ENCODE measurements around the gene ZSCAN23. TPM values are rescaled to one million over a fixed set of nuclear protein-coding genes. Genes with fewer than 3 reads are reported as not detected.

Gene ZSCAN23
- total and polyA plus RNA-seq, 9 of the 15 experiments (the other 6 are each of a cell fraction or from before 2014, with no cell fraction given), result 0.05 to 0.29 (median 0.21) TPM; not detected in 1

DNA sequence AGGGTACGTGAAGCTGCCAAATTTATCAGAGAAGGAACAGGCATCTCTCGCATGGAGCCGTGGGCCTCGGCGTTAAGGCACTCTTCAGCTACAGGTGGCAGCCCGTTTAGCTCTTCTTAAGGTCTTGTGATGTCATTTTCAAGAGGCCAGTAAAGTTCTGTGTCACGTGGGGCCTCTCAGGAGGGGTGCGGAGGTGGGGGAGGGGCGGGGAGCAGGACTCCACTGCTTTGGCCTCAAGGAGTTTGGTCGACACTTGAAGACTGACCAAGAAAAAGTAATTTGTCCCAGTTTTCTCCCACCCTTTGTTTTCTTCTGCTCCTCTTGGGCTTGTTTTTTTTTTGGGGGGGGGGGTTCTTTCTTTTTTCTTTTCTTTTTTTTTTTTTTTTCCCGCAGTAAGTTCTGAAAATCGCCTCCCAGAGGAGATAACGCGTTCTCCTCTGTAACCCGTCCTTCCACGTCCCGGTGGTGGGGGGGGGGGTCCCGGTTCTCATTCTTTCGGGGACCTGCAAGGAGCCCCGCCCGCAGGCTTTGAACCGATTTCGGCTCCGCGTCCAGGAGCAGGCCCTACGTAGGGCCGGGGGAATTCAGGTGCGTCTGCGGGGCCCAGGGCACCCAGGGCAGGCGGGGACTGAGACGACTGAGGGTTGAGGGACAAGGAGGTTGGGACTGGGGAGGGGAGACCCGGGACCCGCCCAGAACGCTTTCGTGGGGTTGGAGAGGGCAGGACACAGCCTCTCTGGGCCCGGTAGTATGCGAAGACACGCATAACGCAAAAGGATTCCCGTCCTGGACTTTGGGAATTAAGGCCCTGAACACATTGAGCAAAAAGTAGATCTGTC is 46.3 kb upstream of the ZSCAN23 start (continued):
- TF ChIP-seq BDP1 (IDR thresholded peaks at IDR 0.05; ENCODE audit: insufficient read depth, insufficient read length) (no peak), NCOA4 (IDR thresholded peaks at IDR 0.05; ENCODE audit: partially characterized antibody) (no peak), XRCC5 (IDR thresholded peaks at IDR 0.05; ENCODE audit: low read depth, low read length) (peak; percentile 58; the same call in 1 of the 2 replicates), ZNF239 (CRISPR knock-in tag; IDR thresholded peaks at IDR 0.05) (no peak), FOXK2 (conservative IDR thresholded peaks at IDR 0.05 in 1 of 2, IDR thresholded peaks at IDR 0.05 in 1 of 2; ENCODE audit: low read depth in 2 of 2) (no peak; a peak in 3 of 4 replicates), SMAD1 (IDR thresholded peaks at IDR 0.05; ENCODE audit: low read depth, low read length, partially characterized antibody) (peak; percentile 5), ZFP30 (CRISPR knock-in tag; IDR thresholded peaks at IDR 0.05; ENCODE audit: borderline replicate concordance) (0 out of 2 replicates have a peak, but pooled peaks have one; percentile 0), FOXM1 (IDR thresholded peaks at IDR 0.05; ENCODE audit: low read depth) (no peak; the same call in 1 of the 2 replicates), FOXM1 (CRISPR knock-in tag; IDR thresholded peaks at IDR 0.05; ENCODE audit: low read depth) (no peak), HNRNPL (IDR thresholded peaks at IDR 0.05; ENCODE audit: low read depth, low read length) (no peak), FOSL1 (tag; conservative IDR thresholded peaks at IDR 0.05) (peak; percentile 47; the same call in 1 of the 2 replicates), ZC3H4 (CRISPR knock-in tag; IDR thresholded peaks at IDR 0.05; ENCODE audit: borderline replicate concordance) (peak; percentile 93; the same call in 1 of the 2 replicates), DMBX1 (CRISPR knock-in tag; IDR thresholded peaks at IDR 0.05; ENCODE audit: borderline replicate concordance) (0 out of 2 replicates have a peak, but pooled peaks have one; percentile 58), ARNT (IDR thresholded peaks at IDR 0.05) (no peak), SMAD4 (CRISPR knock-in tag; conservative IDR thresholded peaks at IDR 0.05) (peak; percentile 40; the same call in 1 of the 2 replicates), ZNF347 (CRISPR knock-in tag; IDR thresholded peaks at IDR 0.05; ENCODE audit: low read depth) (no peak), NFIX (CRISPR knock-in tag; IDR thresholded peaks at IDR 0.05; ENCODE audit: low read depth) (no peak), ZNF175 (CRISPR knock-in tag; IDR thresholded peaks at IDR 0.05; ENCODE audit: low read depth) (peak; percentile 88), ELF2 (CRISPR knock-in tag; IDR thresholded peaks at IDR 0.05) (no peak)
- TF ChIP-seq, protein P1, sequence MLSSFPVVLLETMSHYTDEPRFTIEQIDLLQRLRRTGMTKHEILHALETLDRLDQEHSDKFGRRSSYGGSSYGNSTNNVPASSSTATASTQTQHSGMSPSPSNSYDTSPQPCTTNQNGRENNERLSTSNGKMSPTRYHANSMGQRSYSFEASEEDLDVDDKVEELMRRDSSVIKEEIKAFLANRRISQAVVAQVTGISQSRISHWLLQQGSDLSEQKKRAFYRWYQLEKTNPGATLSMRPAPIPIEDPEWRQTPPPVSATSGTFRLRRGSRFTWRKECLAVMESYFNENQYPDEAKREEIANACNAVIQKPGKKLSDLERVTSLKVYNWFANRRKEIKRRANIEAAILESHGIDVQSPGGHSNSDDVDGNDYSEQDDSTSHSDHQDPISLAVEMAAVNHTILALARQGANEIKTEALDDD (IDR thresholded peaks at IDR 0.05), result no peak
- TF ChIP-seq, protein P2, sequence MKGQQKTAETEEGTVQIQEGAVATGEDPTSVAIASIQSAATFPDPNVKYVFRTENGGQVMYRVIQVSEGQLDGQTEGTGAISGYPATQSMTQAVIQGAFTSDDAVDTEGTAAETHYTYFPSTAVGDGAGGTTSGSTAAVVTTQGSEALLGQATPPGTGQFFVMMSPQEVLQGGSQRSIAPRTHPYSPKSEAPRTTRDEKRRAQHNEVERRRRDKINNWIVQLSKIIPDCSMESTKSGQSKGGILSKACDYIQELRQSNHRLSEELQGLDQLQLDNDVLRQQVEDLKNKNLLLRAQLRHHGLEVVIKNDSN (CRISPR knock-in tag; IDR thresholded peaks at IDR 0.05), result peak; percentile 92
- TF ChIP-seq, protein P3, sequence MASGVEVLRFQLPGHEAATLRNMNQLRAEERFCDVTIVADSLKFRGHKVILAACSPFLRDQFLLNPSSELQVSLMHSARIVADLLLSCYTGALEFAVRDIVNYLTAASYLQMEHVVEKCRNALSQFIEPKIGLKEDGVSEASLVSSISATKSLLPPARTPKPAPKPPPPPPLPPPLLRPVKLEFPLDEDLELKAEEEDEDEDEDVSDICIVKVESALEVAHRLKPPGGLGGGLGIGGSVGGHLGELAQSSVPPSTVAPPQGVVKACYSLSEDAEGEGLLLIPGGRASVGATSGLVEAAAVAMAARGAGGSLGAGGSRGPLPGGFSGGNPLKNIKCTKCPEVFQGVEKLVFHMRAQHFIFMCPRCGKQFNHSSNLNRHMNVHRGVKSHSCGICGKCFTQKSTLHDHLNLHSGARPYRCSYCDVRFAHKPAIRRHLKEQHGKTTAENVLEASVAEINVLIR (CRISPR knock-in tag; IDR thresholded peaks at IDR 0.05), result peak; percentile 57
- TF ChIP-seq, protein P4, sequence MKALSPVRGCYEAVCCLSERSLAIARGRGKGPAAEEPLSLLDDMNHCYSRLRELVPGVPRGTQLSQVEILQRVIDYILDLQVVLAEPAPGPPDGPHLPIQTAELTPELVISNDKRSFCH (CRISPR knock-in tag; IDR thresholded peaks at IDR 0.05), result no peak
- TF ChIP-seq, protein P4 (tag; IDR thresholded peaks at IDR 0.05), result no peak
